ENCODE results near the gene GGCX.

DNA sequence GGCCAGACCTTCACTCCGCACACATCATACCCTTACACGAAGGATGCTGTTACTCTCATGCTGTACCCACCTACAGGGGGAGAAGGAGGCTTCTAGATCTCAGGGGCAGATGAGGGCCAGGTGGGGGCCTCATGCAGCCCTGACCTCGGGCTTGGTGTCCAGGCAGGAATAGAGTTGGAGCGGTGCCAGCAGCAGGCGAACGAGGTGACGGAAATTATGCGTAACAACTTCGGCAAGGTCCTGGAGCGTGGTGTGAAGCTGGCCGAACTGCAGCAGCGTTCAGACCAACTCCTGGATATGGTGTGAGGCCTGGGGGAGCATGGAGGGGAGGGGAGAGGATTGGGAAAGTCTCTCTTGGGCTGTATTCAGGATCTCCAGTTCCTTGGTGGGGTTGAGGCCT is 30.3 kb upstream of the GGCX start:
- TF ChIP-seq, protein P1, sequence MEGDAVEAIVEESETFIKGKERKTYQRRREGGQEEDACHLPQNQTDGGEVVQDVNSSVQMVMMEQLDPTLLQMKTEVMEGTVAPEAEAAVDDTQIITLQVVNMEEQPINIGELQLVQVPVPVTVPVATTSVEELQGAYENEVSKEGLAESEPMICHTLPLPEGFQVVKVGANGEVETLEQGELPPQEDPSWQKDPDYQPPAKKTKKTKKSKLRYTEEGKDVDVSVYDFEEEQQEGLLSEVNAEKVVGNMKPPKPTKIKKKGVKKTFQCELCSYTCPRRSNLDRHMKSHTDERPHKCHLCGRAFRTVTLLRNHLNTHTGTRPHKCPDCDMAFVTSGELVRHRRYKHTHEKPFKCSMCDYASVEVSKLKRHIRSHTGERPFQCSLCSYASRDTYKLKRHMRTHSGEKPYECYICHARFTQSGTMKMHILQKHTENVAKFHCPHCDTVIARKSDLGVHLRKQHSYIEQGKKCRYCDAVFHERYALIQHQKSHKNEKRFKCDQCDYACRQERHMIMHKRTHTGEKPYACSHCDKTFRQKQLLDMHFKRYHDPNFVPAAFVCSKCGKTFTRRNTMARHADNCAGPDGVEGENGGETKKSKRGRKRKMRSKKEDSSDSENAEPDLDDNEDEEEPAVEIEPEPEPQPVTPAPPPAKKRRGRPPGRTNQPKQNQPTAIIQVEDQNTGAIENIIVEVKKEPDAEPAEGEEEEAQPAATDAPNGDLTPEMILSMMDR (IDR thresholded peaks at IDR 0.05; ENCODE audit: low read length), result no peak
- no peak for TF ChIP-seq EZH2phosphoT487 (IDR thresholded peaks at IDR 0.05; ENCODE audit: low read length)
